ENCODE measurements around the gene OR52N4. TPM values are rescaled to one million over a fixed set of nuclear protein-coding genes. Genes with fewer than 3 reads are reported as not detected.
A peak's percentile ranks its signal among the peaks of the same experiment; 100 is the strongest.
"Not testable (repeated sequence)": the region's sequence is repeated elsewhere in the genome, so short reads cannot be mapped to it uniquely, and the experiment has no call there.

Gene OR52N4
- not detected in 2 replicates for total RNA-seq

GRCh38 chr11:5753943-5754342, at the start of gene OR52N4:
OR52N4 (plus strand) TSS chr11:5754243; CDS start chr11:5754741, 498 bp downstream.
- no peak for DNase-seq (ENCODE audit: low read depth)

GRCh38 chr11:5705688-5706087, 48.4 kb upstream of the OR52N4 start:
- no peak for DNase-seq (ENCODE audit: low read depth)

GRCh38 chr11:5712507-5712906, 41.5 kb upstream of the OR52N4 start:
- DNase-seq (ENCODE audit: low read depth) = peak; percentile 45

- DNase-seq (ENCODE audit: low read depth) = no peak
Measured at GRCh38 chr11:5713695-5714094, 40.3 kb upstream of the OR52N4 start.

- DNase-seq (ENCODE audit: low read depth) = not testable (repeated sequence)
Measured at GRCh38 chr11:5716518-5716917, 37.5 kb upstream of the OR52N4 start.

GRCh38 chr11:5719703-5720495, 34.1 kb upstream of the OR52N4 start:
- DNase-seq (ENCODE audit: low read depth) = no peak

- no peak for DNase-seq (ENCODE audit: low read depth)
Measured at GRCh38 chr11:5722622-5723021, 31.4 kb upstream of the OR52N4 start.

- no peak for DNase-seq (ENCODE audit: low read depth)
Measured at GRCh38 chr11:5726351-5726750, 27.7 kb upstream of the OR52N4 start.

GRCh38 chr11:5727691-5728090, 26.4 kb upstream of the OR52N4 start:
- no peak for DNase-seq (ENCODE audit: low read depth)

- DNase-seq (ENCODE audit: low read depth) = no peak
Measured at GRCh38 chr11:5736396-5736795, 17.6 kb upstream of the OR52N4 start, which contains the start of gene OR56B1. OR56B1 (plus strand) TSS chr11:5736448; CDS start chr11:5736517, 69 bp downstream.

GRCh38 chr11:5737091-5737490, 17.0 kb upstream of the OR52N4 start:
- peak; percentile 82 for DNase-seq (ENCODE audit: low read depth)

- peak; percentile 14 for DNase-seq (ENCODE audit: low read depth)
Measured at GRCh38 chr11:5737670-5738392, 16.2 kb upstream of the OR52N4 start.

- no peak for DNase-seq (ENCODE audit: low read depth)
Measured at GRCh38 chr11:5738431-5738830, 15.6 kb upstream of the OR52N4 start.

GRCh38 chr11:5746614-5747013, 7.4 kb upstream of the OR52N4 start:
- no peak for DNase-seq (ENCODE audit: low read depth)

GRCh38 chr11:5749836-5750235, 4.2 kb upstream of the OR52N4 start:
- no peak for DNase-seq (ENCODE audit: low read depth)

GRCh38 chr11:5767056-5767455, 13.0 kb downstream of the OR52N4 start:
- no peak for DNase-seq (ENCODE audit: low read depth)

- DNase-seq (ENCODE audit: low read depth) = no peak
Measured at GRCh38 chr11:5783255-5783654, 29.2 kb downstream of the OR52N4 start, which contains the start of gene OR52N5. OR52N5 (minus strand) TSS chr11:5783355; CDS start chr11:5778634, 4,721 bp downstream.

- DNase-seq (ENCODE audit: low read depth) = no peak
Measured at GRCh38 chr11:5791165-5791564, 37.1 kb downstream of the OR52N4 start, which contains the start of gene OR52N1. OR52N1 (minus strand) TSS chr11:5791265; CDS start chr11:5788816, 2,449 bp downstream.

- no peak for DNase-seq (ENCODE audit: low read depth)
Measured at GRCh38 chr11:5796541-5796940, 42.5 kb downstream of the OR52N4 start.

GRCh38 chr11:5803982-5804381, 49.9 kb downstream of the OR52N4 start:
- DNase-seq (ENCODE audit: low read depth) = no peak
